ENCODE measurements around the gene ZBTB38. TPM values are rescaled to one million over a fixed set of nuclear protein-coding genes. Genes with fewer than 3 reads are reported as not detected.

The ZBTB38 gene
- total and polyA plus RNA-seq, 2 experiments from 2014 or later: 8.7 to 11.5 TPM

DNA sequence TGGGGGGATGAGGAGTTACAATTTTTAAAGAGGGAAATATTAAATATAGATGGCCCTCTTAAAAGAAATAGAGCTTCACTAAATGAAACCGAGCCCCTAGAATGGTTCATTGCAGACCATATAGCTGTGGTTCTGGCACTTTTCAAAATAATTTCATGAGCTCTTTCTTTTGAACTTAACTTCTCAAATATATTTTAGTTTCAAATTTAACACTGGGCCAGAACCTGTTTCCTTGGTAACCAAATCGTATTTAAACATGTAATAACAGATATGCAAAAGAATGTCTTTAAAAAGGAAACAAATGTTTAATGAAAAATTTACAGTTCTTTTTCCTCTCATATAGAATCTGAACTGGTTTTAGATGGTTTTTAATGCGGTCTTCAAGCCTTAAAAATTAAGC lies 20.1 kb downstream of the ZBTB38 start (continued):
- TF ChIP-seq REST (IDR thresholded peaks at IDR 0.05; ENCODE audit: unreplicated experiment): no peak
- TF ChIP-seq, protein P1, sequence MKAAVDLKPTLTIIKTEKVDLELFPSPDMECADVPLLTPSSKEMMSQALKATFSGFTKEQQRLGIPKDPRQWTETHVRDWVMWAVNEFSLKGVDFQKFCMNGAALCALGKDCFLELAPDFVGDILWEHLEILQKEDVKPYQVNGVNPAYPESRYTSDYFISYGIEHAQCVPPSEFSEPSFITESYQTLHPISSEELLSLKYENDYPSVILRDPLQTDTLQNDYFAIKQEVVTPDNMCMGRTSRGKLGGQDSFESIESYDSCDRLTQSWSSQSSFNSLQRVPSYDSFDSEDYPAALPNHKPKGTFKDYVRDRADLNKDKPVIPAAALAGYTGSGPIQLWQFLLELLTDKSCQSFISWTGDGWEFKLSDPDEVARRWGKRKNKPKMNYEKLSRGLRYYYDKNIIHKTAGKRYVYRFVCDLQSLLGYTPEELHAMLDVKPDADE (IDR thresholded peaks at IDR 0.05): no peak
- no peak for TF ChIP-seq EZH2 (IDR thresholded peaks at IDR 0.05; ENCODE audit: low read depth, unreplicated experiment)

GRCh38 chr3:141388823-141389621 lies 20.7 kb downstream of the ZBTB38 start:
- H3K4me2 ChIP-seq: 0 out of 2 replicates have a peak overlapping the region, but pooled peaks have one; percentile 33
- H3K9me2 ChIP-seq (ENCODE audit: insufficient read depth): no peaks in the 10 kb centered on the region
- no peak for TF ChIP-seq POLR2AphosphoS5 (IDR thresholded peaks at IDR 0.05; ENCODE audit: low read depth)
- no peak for TF ChIP-seq NANOG (IDR thresholded peaks at IDR 0.05; ENCODE audit: borderline replicate concordance)
- TF ChIP-seq, protein P1 (IDR thresholded peaks at IDR 0.05): no peak
- no peak for TF ChIP-seq CTCF (conservative IDR thresholded peaks at IDR 0.05; ENCODE audit: low read depth in 2 of 2)
- no peak for TF ChIP-seq REST (IDR thresholded peaks at IDR 0.05; ENCODE audit: unreplicated experiment)
- TF ChIP-seq STAT1 (IDR thresholded peaks at IDR 0.05; ENCODE audit: unreplicated experiment): no peak
- no peak for TF ChIP-seq EZH2 (IDR thresholded peaks at IDR 0.05; ENCODE audit: low read depth, unreplicated experiment)
- H3K4me3 ChIP-seq: no peak overlapping the region
- Mint-ChIP-seq H3K36me3 (ENCODE audit: low read depth) (no peaks in the 10 kb centered on the region), H3K27ac (no peak overlapping the region; the same call in 1 of the 2 replicates), H3K4me3 (no peak overlapping the region), H3K4me1 (peaks cover 77% of the 10 kb centered on the region), H3K27me3 (ENCODE audit: insufficient read depth, low read depth, poor library complexity) (peaks cover 5% of the 10 kb centered on the region), H3K9me3 (no peaks in the 10 kb centered on the region; the same call in 2 of the 3 replicates)
- no peaks in the 10 kb centered on the region for H3K27me3 ChIP-seq (ENCODE audit: insufficient read depth)
- no peaks in the 10 kb centered on the region for H3F3A ChIP-seq (replicated peaks; ENCODE audit: low read depth)
- H3K79me2 ChIP-seq (replicated peaks; ENCODE audit: insufficient read depth): no peaks in the 10 kb centered on the region
- no peaks in the 10 kb centered on the region for H3K36me3 ChIP-seq (ENCODE audit: insufficient read depth)
- no peak for DNase-seq (ENCODE audit: low spot score)
- H2AFZ ChIP-seq: peak overlapping the region; percentile 83
- H3K27ac ChIP-seq (ENCODE audit: low read depth): no peak overlapping the region; the same call in 1 of the 2 replicates
- H3K4me1 ChIP-seq (ENCODE audit: insufficient read depth): peaks cover 63% of the 10 kb centered on the region
- no peaks in the 10 kb centered on the region for H4K20me1 ChIP-seq (replicated peaks; ENCODE audit: insufficient read depth)
- ATAC-seq: no peak

Measured in GM23338 (cell line).